Stimulated activated CD4-positive, alpha-beta T cell treated with anti-CD3 and anti-CD28 coated beads, Interleukin-1b, Interleukin-23, amount 100 ng/mL, for 1 hour (primary cell): ENCODE measurements around the gene RNF152.

Experiments
- DNase-seq, 2 donors: peaks; one replicate each; pipeline ENCODE4 v3.0.0-alpha.2; 2020; ENCODE audit warnings: low read depth in 2 of 2

The RNF152 gene

GRCh38 chr18:61892683-61893308 is at the start of gene RNF152:
TSS of gene RNF152 (minus strand) at chr18:61893007. CDS start at chr18:61816463, 76,544 bp downstream.
- no peak for DNase-seq

- no peak for DNase-seq
Observed at GRCh38 chr18:61941948-61942471, 49.2 kb upstream of the RNF152 start.

GRCh38 chr18:61939046-61939674 is 46.4 kb upstream of the RNF152 start:
- DNase-seq, result no peak

- no peak for DNase-seq
Observed at GRCh38 chr18:61935362-61935761, 42.6 kb upstream of the RNF152 start.

GRCh38 chr18:61931654-61932379 is 39.0 kb upstream of the RNF152 start:
- DNase-seq, result no peak

- no peak for DNase-seq
Observed at GRCh38 chr18:61929881-61930640, 37.3 kb upstream of the RNF152 start.

- DNase-seq, result no peak
Observed at GRCh38 chr18:61926532-61926931, 33.7 kb upstream of the RNF152 start.

- DNase-seq, result no peak
Observed at GRCh38 chr18:61924550-61924949, 31.7 kb upstream of the RNF152 start.

GRCh38 chr18:61922435-61922834 is 29.6 kb upstream of the RNF152 start:
- DNase-seq, result no peak

- no peak for DNase-seq
Observed at GRCh38 chr18:61921621-61922235, 28.9 kb upstream of the RNF152 start.

GRCh38 chr18:61917818-61918217 is 25.0 kb upstream of the RNF152 start:
- no peak for DNase-seq

- no peak for DNase-seq
Observed at GRCh38 chr18:61912476-61912875, 19.7 kb upstream of the RNF152 start.

- DNase-seq, result no peak
Observed at GRCh38 chr18:61910101-61910500, 17.3 kb upstream of the RNF152 start.

- no peak for DNase-seq
Observed at GRCh38 chr18:61908661-61909060, 15.9 kb upstream of the RNF152 start.

- DNase-seq, result no peak
Observed at GRCh38 chr18:61901323-61901986, 8.6 kb upstream of the RNF152 start.

- no peak for DNase-seq
Observed at GRCh38 chr18:61900504-61901281, 7.9 kb upstream of the RNF152 start.

GRCh38 chr18:61898640-61899101 is 5.9 kb upstream of the RNF152 start:
- no peak for DNase-seq

GRCh38 chr18:61896757-61897156 is 4.0 kb upstream of the RNF152 start:
- no peak for DNase-seq

- no peak for DNase-seq
Observed at GRCh38 chr18:61896118-61896517, 3.3 kb upstream of the RNF152 start.
